ENCODE measurements around the gene MT2A. TPM values are rescaled to one million over a fixed set of nuclear protein-coding genes. Genes with fewer than 3 reads are reported as not detected.

Gene MT2A
- total and polyA plus RNA-seq, 7 donors, result 342 to 11,565 (median 2,887) TPM

DNA sequence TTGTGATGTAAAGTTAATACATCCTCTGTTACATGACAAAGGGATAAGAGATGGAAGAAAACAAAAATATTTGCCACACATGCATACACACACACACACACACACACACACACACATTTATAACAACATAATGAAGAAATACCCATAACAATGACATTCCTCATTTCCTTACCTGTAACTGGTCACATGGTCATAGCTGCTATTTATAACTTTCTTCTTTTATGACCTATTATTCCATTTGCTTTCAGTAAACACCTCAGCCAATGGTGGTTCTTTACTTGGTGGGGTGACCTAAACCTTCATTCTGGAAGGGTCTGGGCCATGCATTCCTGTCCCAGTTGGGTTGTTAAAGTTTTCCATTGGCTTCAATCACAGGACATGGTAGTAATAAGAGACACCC lies 5.3 kb downstream of the MT2A start:
- no peak for ATAC-seq
- H3K4me1 ChIP-seq, result peaks cover 35% of the 10 kb centered on the region
- H3K27me3 ChIP-seq (ENCODE audit: insufficient read depth in 3 of 3, low read length in 2 of 3), result no peaks in the 10 kb centered on the region
- no peak for DNase-seq
- intact Hi-C loops (cut with DNase I), result no loop called here
- TF ChIP-seq, protein P1, sequence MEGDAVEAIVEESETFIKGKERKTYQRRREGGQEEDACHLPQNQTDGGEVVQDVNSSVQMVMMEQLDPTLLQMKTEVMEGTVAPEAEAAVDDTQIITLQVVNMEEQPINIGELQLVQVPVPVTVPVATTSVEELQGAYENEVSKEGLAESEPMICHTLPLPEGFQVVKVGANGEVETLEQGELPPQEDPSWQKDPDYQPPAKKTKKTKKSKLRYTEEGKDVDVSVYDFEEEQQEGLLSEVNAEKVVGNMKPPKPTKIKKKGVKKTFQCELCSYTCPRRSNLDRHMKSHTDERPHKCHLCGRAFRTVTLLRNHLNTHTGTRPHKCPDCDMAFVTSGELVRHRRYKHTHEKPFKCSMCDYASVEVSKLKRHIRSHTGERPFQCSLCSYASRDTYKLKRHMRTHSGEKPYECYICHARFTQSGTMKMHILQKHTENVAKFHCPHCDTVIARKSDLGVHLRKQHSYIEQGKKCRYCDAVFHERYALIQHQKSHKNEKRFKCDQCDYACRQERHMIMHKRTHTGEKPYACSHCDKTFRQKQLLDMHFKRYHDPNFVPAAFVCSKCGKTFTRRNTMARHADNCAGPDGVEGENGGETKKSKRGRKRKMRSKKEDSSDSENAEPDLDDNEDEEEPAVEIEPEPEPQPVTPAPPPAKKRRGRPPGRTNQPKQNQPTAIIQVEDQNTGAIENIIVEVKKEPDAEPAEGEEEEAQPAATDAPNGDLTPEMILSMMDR (IDR thresholded peaks at IDR 0.05), result no peak
- no peaks in the 10 kb centered on the region for H3K36me3 ChIP-seq (ENCODE audit: insufficient read depth in 1 of 2, low read depth in 1 of 2)
- no peak overlapping the region for H3K27ac ChIP-seq
- H3K9me3 ChIP-seq, result no peaks in the 10 kb centered on the region
- no peak overlapping the region for H3K4me3 ChIP-seq

DNA sequence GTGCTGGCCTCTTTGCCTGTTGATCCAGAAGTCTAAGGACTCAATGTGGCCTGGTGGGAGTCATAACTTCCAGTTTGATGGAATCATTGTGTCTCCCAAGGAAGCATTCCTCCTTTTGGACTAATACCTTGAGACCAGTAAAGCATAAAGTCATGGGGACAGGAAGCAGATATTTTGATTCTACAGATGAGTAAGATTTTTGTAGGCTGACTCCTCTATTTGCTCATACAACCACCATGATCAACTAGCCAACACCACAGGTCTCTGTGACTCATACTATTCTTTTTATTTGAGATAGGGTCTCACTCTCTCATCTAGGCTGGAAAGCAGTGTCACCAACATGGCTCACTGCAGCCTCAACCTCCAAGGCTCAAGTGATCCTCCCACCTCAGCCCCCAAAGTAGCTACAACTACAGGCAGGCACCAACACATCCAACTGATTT lies 6.2 kb downstream of the MT2A start:
- H3K36me3 ChIP-seq (ENCODE audit: insufficient read depth in 1 of 2, low read depth in 1 of 2), result no peaks in the 10 kb centered on the region
- DNase-seq, result no peak
- H3K4me1 ChIP-seq, result peaks cover 33% of the 10 kb centered on the region
- no peak overlapping the region for H3K27ac ChIP-seq
- H3K9me3 ChIP-seq, result no peaks in the 10 kb centered on the region
- no peaks in the 10 kb centered on the region for H3K27me3 ChIP-seq (ENCODE audit: insufficient read depth in 3 of 3, low read length in 2 of 3)
- TF ChIP-seq, protein P1 (IDR thresholded peaks at IDR 0.05), result no peak
- H3K4me3 ChIP-seq, result no peak overlapping the region
- intact Hi-C loops (cut with DNase I), result no loop called here
- no peak for ATAC-seq

DNA sequence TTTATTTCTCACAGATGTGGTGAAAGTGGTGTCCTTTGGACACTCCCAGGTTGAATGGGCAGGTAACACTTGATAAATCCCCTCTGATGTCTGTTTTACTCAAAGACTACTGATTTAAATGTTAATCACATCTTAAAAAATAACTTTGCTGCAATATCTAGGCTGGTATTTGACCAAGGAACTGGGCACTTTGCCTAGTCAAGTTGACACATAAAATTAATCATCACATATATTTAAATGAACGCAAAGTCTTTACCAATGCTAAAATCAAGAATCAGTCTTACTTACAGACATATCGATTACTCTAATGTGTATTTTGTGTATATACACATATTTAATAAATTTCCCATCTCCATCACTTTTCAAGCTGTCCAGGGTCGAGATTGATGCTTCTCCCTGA lies 7.0 kb downstream of the MT2A start:
- Histone ChIP-seq H3K27ac (no peak overlapping the region), H3K4me3 (no peak overlapping the region), H3K27me3 (ENCODE audit: insufficient read depth in 3 of 3, low read length in 2 of 3) (no peaks in the 10 kb centered on the region), H3K36me3 (ENCODE audit: insufficient read depth in 1 of 2, low read depth in 1 of 2) (no peaks in the 10 kb centered on the region), H3K4me1 (peaks cover 26% of the 10 kb centered on the region), H3K9me3 (no peaks in the 10 kb centered on the region)
- TF ChIP-seq, protein P1 (IDR thresholded peaks at IDR 0.05), result no peak
- intact Hi-C loops (cut with DNase I), result no loop called here
- ATAC-seq (no peak), DNase-seq (no peak)
- WGBS, 3 donors, result 94 to 98% (median 98%) methylated on average over 3 of the region's 3 CpGs

DNA sequence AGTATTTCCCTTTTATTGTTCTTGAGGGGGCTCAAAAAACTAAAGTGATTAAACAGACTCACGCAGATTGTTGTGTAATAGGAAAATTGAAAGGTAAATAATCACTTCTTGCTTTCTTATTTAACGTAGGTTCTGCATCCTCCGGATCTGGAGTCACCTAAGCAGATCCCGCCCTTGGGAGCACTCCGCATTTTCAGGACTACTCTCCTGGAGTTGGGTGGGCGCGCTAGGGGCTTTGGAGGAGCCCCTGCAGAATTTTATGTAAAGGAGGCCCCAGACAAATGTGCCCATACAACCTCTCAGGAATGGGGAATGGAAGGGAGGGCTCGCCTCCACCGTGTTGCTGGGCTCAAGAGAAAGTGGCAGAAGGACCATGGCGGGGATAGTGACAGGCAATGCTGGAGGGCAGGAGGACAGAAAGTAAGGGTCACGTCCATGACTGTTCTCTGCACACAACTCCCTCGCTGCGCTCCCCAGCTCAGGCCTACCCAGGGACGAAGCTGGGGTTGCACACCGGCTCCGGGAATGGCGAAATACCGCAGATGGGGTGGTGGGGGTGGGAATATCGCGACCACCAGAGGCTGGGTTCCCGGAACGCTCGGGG lies 8.3 kb downstream of the MT2A start:
- TF ChIP-seq, protein P1 (IDR thresholded peaks at IDR 0.05), result no peak
- intact Hi-C loops (cut with DNase I), result no loop called here
- 53 to 63% (median 61%) methylated on average over 20 to 23 of the region's 23 CpGs for WGBS, 3 donors
- peaks cover 12% of the 10 kb centered on the region for H3K4me1 ChIP-seq
- ATAC-seq (peak; percentile 4 to 20 (median 11)), DNase-seq (no peak)
- H3K4me3 ChIP-seq, result peak overlapping the region; percentile 64
- no peaks in the 10 kb centered on the region for H3K9me3 ChIP-seq
- H3K27me3 ChIP-seq (ENCODE audit: insufficient read depth in 3 of 3, low read length in 2 of 3), result no peaks in the 10 kb centered on the region
- no peaks in the 10 kb centered on the region for H3K36me3 ChIP-seq (ENCODE audit: insufficient read depth in 1 of 2, low read depth in 1 of 2)
- peak overlapping the region; percentile 75 for H3K27ac ChIP-seq

Measured in psoas muscle (tissue), 8 donors.